ENCODE results near the gene NEK5. TPM values are rescaled to one million over a fixed set of nuclear protein-coding genes. Genes with fewer than 3 reads are reported as not detected.

The NEK5 gene
- total RNA-seq, 1 experiment from 2014 or later: not detected

GRCh38 chr13:52162279-52163101 lies 33.6 kb upstream of the NEK5 start:
- Histone ChIP-seq H3K27ac (no peak overlapping the region), H3K4me3 (no peak overlapping the region), H3K27me3 (ENCODE audit: insufficient read depth, low read depth) (peaks cover 22% of the 10 kb centered on the region), H3K79me2 (ENCODE audit: low read depth) (no peaks in the 10 kb centered on the region), H3F3A (ENCODE audit: insufficient read depth, low read depth) (no peaks in the 10 kb centered on the region), H3K4me1 (replicated peaks; ENCODE audit: insufficient read depth) (no peaks in the 10 kb centered on the region), H3K9me3 (ENCODE audit: insufficient read depth, low read depth) (no peaks in the 10 kb centered on the region), H3K36me3 (ENCODE audit: low read depth) (no peaks in the 10 kb centered on the region), H2AFZ (no peak overlapping the region), H4K20me1 (ENCODE audit: insufficient read depth) (no peaks in the 10 kb centered on the region), H3K4me2 (no peak overlapping the region), H3K9me2 (ENCODE audit: insufficient read depth) (no peaks in the 10 kb centered on the region)
- TF ChIP-seq CTCF (conservative IDR thresholded peaks at IDR 0.05) (no peak), EZH2 (IDR thresholded peaks at IDR 0.05; ENCODE audit: low read depth) (no peak)
- BruUV-seq (replicated peaks): no TSS peak
- intact Hi-C loops (cut with micrococcal nuclease; ENCODE audit: unreplicated experiment): no loop called here
- DNase-seq: no peak
- POLR2A ChIA-PET (ENCODE audit: unreplicated experiment): no interaction called here
- CTCF ChIA-PET: interaction anchor here (0.6 kb wide), 1 partner anchor 480 kb away, joined by 4 read pairs; the partner anchor contains the start of gene HNRNPA1L2

- POLR2A ChIA-PET (ENCODE audit: unreplicated experiment): no interaction called here
- intact Hi-C loops (cut with micrococcal nuclease; ENCODE audit: unreplicated experiment): no loop called here
- TF ChIP-seq CTCF (conservative IDR thresholded peaks at IDR 0.05): no peak
- TF ChIP-seq EZH2 (IDR thresholded peaks at IDR 0.05; ENCODE audit: low read depth): no peak
Observed at GRCh38 chr13:52161181-52161646, 32.3 kb upstream of the NEK5 start.

GRCh38 chr13:52160506-52160905 lies 31.6 kb upstream of the NEK5 start:
- ChIA-PET POLR2A (ENCODE audit: unreplicated experiment) (interaction anchor here (0.6 kb wide), 1 partner anchor 44 kb away, joined by 3 read pairs; no protein-coding TSS in a partner anchor), CTCF (no interaction called here)
- Histone ChIP-seq H3K27me3 (ENCODE audit: insufficient read depth, low read depth) (peaks cover 22% of the 10 kb centered on the region), H2AFZ (no peak overlapping the region), H3K36me3 (ENCODE audit: low read depth) (no peaks in the 10 kb centered on the region), H3K27ac (no peak overlapping the region), H3K4me3 (no peak overlapping the region), H3F3A (ENCODE audit: insufficient read depth, low read depth) (no peaks in the 10 kb centered on the region), H4K20me1 (ENCODE audit: insufficient read depth) (no peaks in the 10 kb centered on the region), H3K79me2 (ENCODE audit: low read depth) (no peaks in the 10 kb centered on the region), H3K4me1 (replicated peaks; ENCODE audit: insufficient read depth) (no peaks in the 10 kb centered on the region), H3K9me3 (ENCODE audit: insufficient read depth, low read depth) (no peaks in the 10 kb centered on the region), H3K4me2 (no peak overlapping the region), H3K9me2 (ENCODE audit: insufficient read depth) (no peaks in the 10 kb centered on the region)
- intact Hi-C loops (cut with micrococcal nuclease; ENCODE audit: unreplicated experiment): no loop called here
- no TSS peak for BruUV-seq (replicated peaks)
- TF ChIP-seq CTCF (conservative IDR thresholded peaks at IDR 0.05): no peak
- TF ChIP-seq EZH2 (IDR thresholded peaks at IDR 0.05; ENCODE audit: low read depth): no peak
- no peak for DNase-seq

More at GRCh38 chr13:52161181-52161646, 32.3 kb upstream of the NEK5 start:
- CTCF ChIA-PET: no interaction called here
- no peak overlapping the region for H2AFZ ChIP-seq
- no peaks in the 10 kb centered on the region for H3K4me1 ChIP-seq (replicated peaks; ENCODE audit: insufficient read depth)
- H3K79me2 ChIP-seq (ENCODE audit: low read depth): no peaks in the 10 kb centered on the region
- H3K4me2 ChIP-seq: no peak overlapping the region
- no peaks in the 10 kb centered on the region for H3F3A ChIP-seq (ENCODE audit: insufficient read depth, low read depth)
- H3K9me3 ChIP-seq (ENCODE audit: insufficient read depth, low read depth): no peaks in the 10 kb centered on the region
- no peak for DNase-seq
- no peaks in the 10 kb centered on the region for H3K9me2 ChIP-seq (ENCODE audit: insufficient read depth)
- no peak overlapping the region for H3K27ac ChIP-seq
- H4K20me1 ChIP-seq (ENCODE audit: insufficient read depth): no peaks in the 10 kb centered on the region
- BruUV-seq (replicated peaks): no TSS peak
- no peaks in the 10 kb centered on the region for H3K36me3 ChIP-seq (ENCODE audit: low read depth)
- peaks cover 22% of the 10 kb centered on the region for H3K27me3 ChIP-seq (ENCODE audit: insufficient read depth, low read depth)
- no peak overlapping the region for H3K4me3 ChIP-seq
